KMS-11 (cell line): Measurements from ENCODE around the gene OSBPL5.

Experiments used
- H2AFZ ChIP-seq: fragments of 200-600 bp; sonication (generic); 2 replicates; pipeline ENCODE4 v1.6.1; 2016; ENCODE audit warnings: antibody characterized with exemption, mixed run types, low read depth
- H3K27ac ChIP-seq: fragments of 200-600 bp; sonication (generic); 2 replicates; pipeline ENCODE4 v1.6.1; 2016; ENCODE audit warnings: mild to moderate bottlenecking, mixed run types
- H3K27me3 ChIP-seq: fragments of 200-600 bp; sonication (generic); 2 replicates; pipeline ENCODE4 v1.6.1; 2017; ENCODE audit warnings: mild to moderate bottlenecking, low read depth, mixed run types, moderate library complexity; ENCODE audit not compliant: insufficient read depth
- H3K36me3 ChIP-seq: fragments of 200-600 bp; sonication (generic); 2 replicates; pipeline ENCODE4 v1.6.1; 2017; ENCODE audit warnings: mild to moderate bottlenecking, mixed run types; ENCODE audit not compliant: insufficient read depth
- H3K4me1 ChIP-seq: fragments of 200-600 bp; sonication (generic); 2 replicates; pipeline ENCODE4 v1.6.1; 2016; ENCODE audit warnings: mild to moderate bottlenecking, low read depth, mixed run types; ENCODE audit not compliant: poor library complexity, severe bottlenecking
- H3K4me2 ChIP-seq: fragments of 200-600 bp; sonication (generic); 2 replicates; pipeline ENCODE4 v1.7.0; 2016; ENCODE audit warnings: mild to moderate bottlenecking, mixed run types
- H3K4me3 ChIP-seq: fragments of 200-600 bp; sonication (generic); IDR thresholded peaks from 2 replicates; pipeline ENCODE4 v1.6.1; 2017; ENCODE audit warnings: low read depth, low read length, mixed read lengths; ENCODE audit not compliant: insufficient read depth
- H3K79me2 ChIP-seq: fragments of 200-600 bp; sonication (generic); 2 replicates; pipeline ENCODE4 v1.6.1; 2016; ENCODE audit warnings: low read depth, mixed run types; ENCODE audit not compliant: insufficient read depth
- H3K9ac ChIP-seq: fragments of 200-600 bp; sonication (generic); 2 replicates; pipeline ENCODE4 v1.6.1; 2016; ENCODE audit warnings: mild to moderate bottlenecking, mixed run types
- H4K20me1 ChIP-seq: fragments of 200-600 bp; sonication (generic); 2 replicates; pipeline ENCODE4 v1.6.1; 2016; ENCODE audit warnings: mild to moderate bottlenecking, mixed run types; ENCODE audit not compliant: insufficient read depth
- CTCF ChIP-seq: fragments of 200-600 bp; sonication (generic); conservative IDR thresholded peaks from 2 replicates; pipeline ENCODE4 v1.6.1; 2017; ENCODE audit warnings: low read depth, mild to moderate bottlenecking, antibody characterized with exemption, low read length, moderate library complexity, mixed read lengths

Gene OSBPL5

GRCh38 chr11:3101921-3102640 is 63.0 kb downstream of the OSBPL5 start:
- Histone ChIP-seq H3K4me1 (no peaks in the 10 kb centered on the region), H3K36me3 (no peaks in the 10 kb centered on the region), H3K27ac (no peak overlapping the region), H3K4me3 (no peak overlapping the region), H3K9ac (no peak overlapping the region), H2AFZ (no peak overlapping the region), H3K4me2 (no peak overlapping the region), H3K79me2 (no peaks in the 10 kb centered on the region), H4K20me1 (no peaks in the 10 kb centered on the region), H3K27me3 (no peaks in the 10 kb centered on the region)
- TF ChIP-seq CTCF = no peak

GRCh38 chr11:3099178-3099577 is 65.9 kb downstream of the OSBPL5 start:
- Histone ChIP-seq H3K79me2 (no peaks in the 10 kb centered on the region), H3K9ac (no peak overlapping the region), H2AFZ (no peak overlapping the region), H3K27me3 (no peaks in the 10 kb centered on the region), H3K4me1 (no peaks in the 10 kb centered on the region), H3K27ac (no peak overlapping the region), H3K4me3 (no peak overlapping the region), H3K36me3 (no peaks in the 10 kb centered on the region), H4K20me1 (no peaks in the 10 kb centered on the region), H3K4me2 (no peak overlapping the region)
- no peak for TF ChIP-seq CTCF

- Histone ChIP-seq H3K36me3 (no peaks in the 10 kb centered on the region), H4K20me1 (no peaks in the 10 kb centered on the region), H3K27me3 (no peaks in the 10 kb centered on the region), H3K4me1 (no peaks in the 10 kb centered on the region), H3K79me2 (no peaks in the 10 kb centered on the region), H3K4me3 (no peak overlapping the region), H3K9ac (no peak overlapping the region), H3K4me2 (no peak overlapping the region), H3K27ac (no peak overlapping the region), H2AFZ (no peak overlapping the region)
- TF ChIP-seq CTCF = no peak
These were observed 68.1 kb downstream of the OSBPL5 start for GRCh38 chr11:3096909-3097530.

GRCh38 chr11:3095712-3096361 is 69.3 kb downstream of the OSBPL5 start:
- no peaks in the 10 kb centered on the region for H3K27me3 ChIP-seq
- no peak overlapping the region for H3K9ac ChIP-seq
- H4K20me1 ChIP-seq = no peaks in the 10 kb centered on the region
- no peak for TF ChIP-seq CTCF
- no peak overlapping the region for H3K4me2 ChIP-seq
- H2AFZ ChIP-seq = no peak overlapping the region
- no peaks in the 10 kb centered on the region for H3K4me1 ChIP-seq
- H3K27ac ChIP-seq = no peak overlapping the region
- no peaks in the 10 kb centered on the region for H3K36me3 ChIP-seq
- H3K4me3 ChIP-seq = no peak overlapping the region
- no peaks in the 10 kb centered on the region for H3K79me2 ChIP-seq
